GM20431 (cell line): Measurements from ENCODE around the gene PRCD.

Source experiments
- in situ Hi-C: fragments of 300-500 bp; cut with MseI, MboI; formaldehyde crosslinking; loops from one replicate; pipeline ENCODE4 v1.15.0; 2020; ENCODE audit warnings: low sequenced_read_pairs; ENCODE audit not compliant: unreplicated experiment

Gene PRCD

GRCh38 chr17:76539631-76540271 lies at the start of gene PRCD:
Gene PRCD, plus strand, starts transcription at chr17:76540044. Its CDS starts 98 bp downstream, at chr17:76540142.
- in situ Hi-C loops = no loop called here

DNA sequence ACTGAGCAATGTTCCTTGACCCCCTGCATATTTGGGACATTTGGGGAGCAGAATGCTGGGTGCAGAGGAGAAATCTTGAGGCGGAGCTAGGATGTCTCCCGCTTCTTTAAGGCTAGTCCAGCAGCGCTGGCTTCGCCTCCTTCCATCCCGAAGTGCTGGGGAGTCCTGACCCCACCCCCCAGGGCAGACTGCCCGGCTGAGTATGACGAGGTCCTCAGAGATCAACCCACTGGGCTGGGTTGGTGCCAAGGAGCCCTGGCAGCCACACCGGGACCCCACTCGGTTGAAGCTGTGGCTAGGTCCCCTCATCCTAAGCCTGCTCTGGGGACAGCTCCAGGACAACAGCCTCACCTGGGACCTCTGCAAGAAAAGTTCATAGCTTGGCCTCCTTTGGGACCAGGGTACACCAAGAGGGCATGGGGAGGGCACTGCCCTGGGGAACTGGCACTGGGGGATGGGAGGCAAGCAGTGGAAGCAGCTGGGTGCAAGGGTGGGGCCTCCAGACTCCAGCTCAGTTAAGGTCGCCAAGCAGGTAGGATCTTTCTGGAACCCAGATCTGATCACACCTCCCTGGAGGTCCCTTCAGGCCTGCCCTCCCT lies 49.6 kb upstream of the PRCD start:
- in situ Hi-C loops = no loop called here

- in situ Hi-C loops = no loop called here
Observed at GRCh38 chr17:76491271-76492122, 48.3 kb upstream of the PRCD start.

DNA sequence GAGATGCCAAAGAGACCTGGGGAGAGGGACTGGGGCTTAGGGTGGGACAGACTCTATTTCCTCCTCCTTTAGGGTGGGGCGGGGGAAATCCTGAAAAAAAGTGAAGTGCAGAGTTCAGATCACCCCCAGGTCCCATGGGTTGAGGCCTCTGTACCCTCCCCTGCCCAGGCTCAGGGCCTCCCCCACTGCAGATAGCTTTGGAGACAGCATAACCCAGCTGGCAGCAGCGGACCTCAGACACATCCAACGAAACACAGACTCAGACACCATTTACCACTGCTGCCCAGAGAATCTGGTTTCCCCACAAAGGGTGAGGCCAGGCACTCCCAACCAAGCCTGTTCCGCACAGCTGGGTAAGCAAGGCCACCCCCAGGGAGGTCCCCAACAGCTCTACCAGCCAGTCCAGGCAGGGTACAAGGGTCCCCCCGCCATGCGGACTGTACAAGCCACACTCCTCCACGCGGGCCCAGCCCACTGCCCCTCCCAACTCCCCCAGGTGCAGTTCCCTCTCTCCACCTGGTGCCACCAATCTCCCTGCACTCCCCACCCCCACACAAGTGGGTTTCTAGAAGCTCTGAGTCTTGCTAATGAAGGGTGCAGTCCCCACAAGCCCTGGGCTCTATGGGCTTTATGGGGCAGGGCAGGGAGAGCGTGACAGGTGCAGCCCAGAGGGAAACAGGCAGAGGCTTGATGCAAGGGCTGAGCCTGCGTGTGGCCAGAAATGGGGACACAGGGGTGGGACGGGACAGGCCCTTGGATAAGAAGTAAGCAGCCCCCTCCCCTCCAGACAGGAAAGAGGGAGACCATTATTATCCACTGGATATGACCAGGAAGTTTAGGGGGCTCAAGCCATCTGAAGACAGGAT lies 47.5 kb upstream of the PRCD start:
- in situ Hi-C loops = no loop called here

- in situ Hi-C loops = no loop called here
Observed at GRCh38 chr17:76492989-76493501, 46.8 kb upstream of the PRCD start.

DNA sequence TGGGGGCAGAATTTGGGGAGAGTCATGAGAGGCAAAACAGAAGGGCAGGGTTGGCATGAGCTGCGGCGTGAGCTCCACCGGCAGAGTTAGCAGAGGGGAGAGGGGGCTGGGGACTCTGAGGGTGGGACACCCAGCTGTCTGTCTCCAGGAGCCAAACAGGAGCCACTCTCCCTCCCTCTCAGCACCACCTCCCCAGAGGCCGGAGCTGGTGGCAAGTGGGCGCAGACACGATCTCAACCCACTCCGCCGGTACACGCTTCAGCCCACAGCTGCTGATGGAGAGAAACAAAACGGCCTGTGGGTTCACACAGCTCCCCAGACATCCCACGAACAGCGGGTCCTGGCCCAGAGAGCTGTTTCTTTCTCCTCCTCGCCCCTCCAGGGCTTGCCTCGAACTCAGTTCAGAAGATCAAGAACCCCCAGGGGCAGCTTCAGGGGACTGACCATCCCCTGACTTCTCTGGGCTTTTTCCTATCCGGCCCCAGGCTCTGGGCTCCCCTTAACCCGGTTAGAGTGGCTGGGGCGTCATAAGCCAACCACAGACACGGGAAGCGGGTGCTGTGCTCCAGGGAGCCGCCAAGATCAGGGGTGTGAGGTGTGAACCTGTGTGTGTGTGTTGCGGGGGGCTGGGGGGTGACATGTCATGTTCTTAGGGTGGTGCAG lies 46.2 kb upstream of the PRCD start:
- in situ Hi-C loops = no loop called here

- in situ Hi-C loops = no loop called here
Observed at GRCh38 chr17:76495663-76496400, 44.0 kb upstream of the PRCD start.

DNA sequence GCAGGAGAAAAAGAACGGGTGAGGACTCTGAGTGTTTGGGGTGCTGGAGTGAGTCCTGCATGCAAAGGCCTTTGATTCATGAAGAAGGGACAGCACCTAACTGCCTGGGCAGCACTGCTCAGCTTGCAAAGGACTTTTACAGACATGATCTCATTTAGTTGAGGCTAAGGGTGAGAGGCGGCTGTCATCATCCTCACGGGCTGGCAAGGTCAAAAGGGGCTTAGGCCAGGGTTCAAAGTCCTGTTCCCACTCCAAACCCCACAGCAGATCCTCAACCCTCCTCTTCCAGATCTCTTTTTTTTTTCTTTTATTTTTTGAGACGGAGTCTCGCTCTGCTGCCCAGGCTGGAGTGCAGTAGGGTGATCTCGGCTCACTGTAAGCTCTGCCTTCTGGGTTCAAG lies 43.4 kb upstream of the PRCD start:
- in situ Hi-C loops = no loop called here

DNA sequence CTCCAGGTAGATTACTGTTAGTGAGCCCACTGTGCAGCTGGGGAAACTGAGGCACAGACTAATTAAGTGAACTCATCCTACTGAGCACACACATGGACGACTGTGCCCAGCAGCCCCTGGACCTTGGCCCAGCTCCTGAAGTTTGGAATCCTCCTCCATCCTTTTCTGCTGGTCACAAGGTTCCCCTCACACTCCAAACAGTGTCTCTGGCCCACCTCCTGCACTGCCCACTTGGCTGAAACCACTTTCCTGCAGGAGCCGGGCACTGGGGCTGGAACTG lies 42.2 kb upstream of the PRCD start:
- in situ Hi-C loops = no loop called here

- in situ Hi-C loops = no loop called here
Observed at GRCh38 chr17:76497979-76498875, 41.6 kb upstream of the PRCD start.

DNA sequence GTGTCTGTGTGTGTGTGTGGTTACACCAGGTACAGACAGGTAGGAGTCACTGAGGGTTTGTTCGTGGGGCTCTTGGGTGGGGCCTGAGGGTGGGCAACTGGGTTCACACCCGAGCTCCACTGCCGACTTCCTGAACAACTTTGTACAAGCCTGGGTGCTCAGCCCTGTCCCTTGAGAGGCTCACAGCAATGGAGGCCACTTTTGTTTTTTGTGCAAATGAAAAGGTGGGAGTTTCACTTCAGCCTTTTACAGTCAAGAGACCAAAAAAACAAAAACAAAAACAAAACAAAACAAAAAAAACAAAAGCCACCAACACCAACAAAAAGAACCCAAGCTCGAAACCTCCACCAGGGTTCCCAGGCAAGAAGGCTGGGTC lies 41.0 kb upstream of the PRCD start:
- in situ Hi-C loops = no loop called here

DNA sequence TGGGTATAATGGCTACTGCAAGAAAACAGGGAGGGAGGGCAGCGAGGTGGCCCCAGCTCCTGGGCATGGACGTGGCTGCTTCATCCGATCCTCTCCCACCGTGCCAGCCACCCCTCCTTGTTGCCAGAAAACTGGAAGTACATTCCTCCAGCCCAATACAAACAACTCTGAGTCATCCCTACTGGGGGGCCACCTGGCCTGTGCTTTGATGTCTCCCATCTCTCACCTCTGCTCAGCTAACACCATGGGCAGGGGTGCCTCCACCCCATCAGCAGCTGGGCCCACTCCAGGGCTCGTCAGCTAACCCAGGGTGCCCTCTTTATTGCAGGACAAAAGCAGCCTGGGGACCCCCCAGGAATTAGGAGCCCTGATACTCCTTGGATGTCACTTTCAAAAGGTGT lies 40.6 kb upstream of the PRCD start:
- in situ Hi-C loops = no loop called here

DNA sequence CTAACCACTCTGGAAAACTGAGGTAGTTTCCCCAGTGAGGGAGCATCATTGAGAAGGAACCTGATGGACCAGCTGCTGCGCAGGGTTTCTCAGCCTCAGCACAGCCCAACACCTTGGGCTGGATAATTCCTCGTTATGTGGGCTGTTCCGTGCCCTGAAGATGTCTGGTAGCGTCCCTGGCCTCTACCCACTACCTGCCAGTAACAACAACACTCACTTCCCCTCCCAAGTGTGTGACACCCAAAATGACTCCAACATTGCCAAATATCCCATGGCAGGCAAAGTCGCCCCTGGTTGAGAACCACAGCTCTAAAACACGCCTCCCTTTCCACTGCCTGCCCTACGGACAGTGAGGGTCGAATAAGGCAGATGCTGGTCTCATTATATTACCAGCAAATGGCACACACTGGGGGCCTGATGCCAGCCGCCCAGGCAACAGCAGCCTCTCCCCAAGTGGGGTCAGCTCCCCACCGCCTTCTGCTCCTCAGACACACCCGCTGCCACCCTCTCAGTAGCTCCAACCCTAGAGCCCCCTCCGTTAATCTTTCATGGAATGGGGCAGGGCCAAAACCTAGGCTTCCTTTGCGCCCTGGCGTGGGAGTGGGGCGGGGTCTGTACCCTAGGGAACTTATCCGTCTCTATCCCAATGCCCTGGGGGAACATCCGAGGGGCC lies 39.6 kb upstream of the PRCD start:
- in situ Hi-C loops = no loop called here

GRCh38 chr17:76500747-76501017 lies 39.2 kb upstream of the PRCD start:
- in situ Hi-C loops = no loop called here

- in situ Hi-C loops = no loop called here
Observed at GRCh38 chr17:76501018-76501826, 38.6 kb upstream of the PRCD start, which contains the start of gene RHBDF2. Gene RHBDF2, minus strand, starts transcription at chr17:76501423. Its CDS starts 19,899 bp downstream, at chr17:76481524.

DNA sequence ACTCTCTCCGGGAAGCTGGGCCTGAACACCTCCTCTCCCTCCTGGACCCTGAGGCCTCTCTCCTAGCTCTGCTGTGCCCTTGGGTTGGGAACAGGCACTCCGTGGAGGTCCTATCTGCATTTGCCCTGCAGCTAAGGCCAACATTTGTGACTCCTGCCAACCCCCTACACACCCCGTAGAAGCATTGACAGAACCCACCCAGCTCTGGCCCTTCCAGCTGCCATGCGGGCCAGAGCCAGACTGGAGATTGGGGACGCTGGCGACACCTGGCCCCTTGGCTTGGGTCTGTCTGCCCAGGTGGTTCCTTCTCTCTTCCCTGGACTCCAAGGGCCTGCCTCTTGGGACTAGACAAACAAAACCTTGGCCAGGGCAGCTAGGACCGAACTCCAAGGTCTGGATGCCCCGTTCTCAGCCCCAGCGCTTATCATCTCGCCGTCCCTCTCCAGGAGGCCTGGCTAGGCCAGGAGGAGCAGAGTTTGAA lies 38.0 kb upstream of the PRCD start:
- in situ Hi-C loops = no loop called here
